CD4-positive, alpha-beta T cell treated with Interferon gamma for 1 hour (primary cell): ENCODE data around the gene ZDHHC9.
"Not testable (repeated sequence)": the region's sequence is repeated elsewhere in the genome, so short reads cannot be mapped to it uniquely, and the experiment has no call there.

Source experiments
- DNase-seq: peaks from one replicate; pipeline ENCODE4 v3.0.0-alpha.2; 2020

The ZDHHC9 gene

DNA sequence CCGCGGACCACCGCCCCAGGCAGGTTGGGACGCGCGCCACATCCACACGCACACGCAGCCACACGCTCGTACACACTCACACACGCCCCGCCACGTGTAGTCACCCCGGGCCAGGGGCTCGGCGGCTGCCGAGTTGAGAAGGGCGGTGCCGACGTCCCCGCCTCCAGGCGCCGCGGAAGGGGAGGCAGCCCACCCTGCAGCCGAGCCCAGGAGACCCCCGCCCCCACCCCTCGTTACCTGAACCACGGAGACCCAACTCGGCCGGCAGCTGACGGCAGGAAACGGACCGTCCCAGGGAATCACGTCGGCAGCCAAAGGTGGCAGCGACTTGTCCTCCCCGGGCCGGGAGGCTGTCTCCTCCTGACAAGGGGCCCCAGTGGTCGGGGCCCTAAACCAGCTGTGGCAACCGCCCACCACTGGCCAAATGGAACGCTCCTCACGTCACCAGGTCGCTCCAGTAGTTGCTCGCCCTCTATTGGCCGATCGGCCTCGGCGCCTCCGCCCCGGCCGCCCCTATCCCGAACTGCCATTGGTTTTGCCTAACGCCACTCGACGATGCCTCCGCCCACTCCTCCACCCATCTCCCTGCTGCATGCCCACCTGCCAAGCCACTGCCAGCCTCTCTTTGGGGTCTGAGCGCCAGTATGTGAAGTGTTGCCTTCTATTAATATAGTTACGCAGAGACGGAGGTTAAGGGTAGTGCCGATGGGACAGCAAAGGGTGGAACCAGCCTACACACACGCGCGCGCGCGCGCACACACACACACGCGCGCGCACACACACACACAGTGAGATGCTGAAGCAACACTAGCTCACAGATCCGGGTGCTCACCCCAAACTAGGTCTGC lies at the start of gene ZDHHC9:
Gene ZDHHC9, minus strand, starts transcription at position 428 of the 848 bp plus-strand sequence. CDS start 1,941 bp downstream, outside the sequence.
- DNase-seq: peak; percentile 85

DNA sequence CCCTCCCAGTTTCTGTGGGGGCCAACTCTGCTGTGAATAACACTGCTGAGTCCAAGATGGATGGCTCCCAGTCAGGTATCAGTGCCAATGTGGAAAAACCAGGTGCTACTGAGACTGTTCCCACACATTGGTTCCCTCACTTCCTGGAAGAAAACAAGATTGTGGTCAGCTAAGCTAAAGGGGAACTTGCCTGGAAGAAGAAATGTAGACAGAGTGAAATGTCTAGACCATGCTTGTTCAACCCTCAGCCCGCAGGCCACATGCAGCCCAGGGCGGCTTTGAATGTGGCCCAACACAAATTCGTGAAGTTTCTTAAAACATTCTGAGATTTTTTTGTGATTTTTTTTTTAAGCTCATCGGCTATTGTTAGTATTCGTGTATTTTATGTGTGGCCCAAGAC lies 33.7 kb upstream of the ZDHHC9 start:
- no peak for DNase-seq

DNA sequence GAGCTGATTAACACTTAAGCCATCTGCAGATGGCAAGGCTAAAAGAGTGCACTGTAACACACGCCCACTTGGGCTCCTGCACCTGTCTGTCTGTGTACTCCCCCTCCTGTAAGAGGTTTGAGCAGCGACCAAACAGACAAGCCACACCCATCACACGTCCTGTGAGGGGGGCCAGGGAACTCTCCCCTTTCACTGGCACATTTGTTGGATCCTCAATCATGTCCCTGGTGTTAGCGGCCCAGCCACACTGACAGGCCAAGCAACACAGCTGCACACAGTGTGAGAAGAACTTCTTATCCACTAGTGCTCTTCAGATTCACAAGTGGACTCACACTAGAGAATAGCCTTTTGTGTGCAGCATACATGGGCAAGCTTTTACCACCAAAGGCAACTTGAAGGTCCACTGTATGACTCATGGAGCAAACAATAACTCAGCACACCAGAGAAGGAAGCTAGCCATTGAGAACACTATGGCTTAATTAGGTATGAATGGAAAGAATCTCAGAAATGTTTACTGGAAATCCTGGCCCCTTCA lies 33.2 kb upstream of the ZDHHC9 start:
- DNase-seq: no peak

DNA sequence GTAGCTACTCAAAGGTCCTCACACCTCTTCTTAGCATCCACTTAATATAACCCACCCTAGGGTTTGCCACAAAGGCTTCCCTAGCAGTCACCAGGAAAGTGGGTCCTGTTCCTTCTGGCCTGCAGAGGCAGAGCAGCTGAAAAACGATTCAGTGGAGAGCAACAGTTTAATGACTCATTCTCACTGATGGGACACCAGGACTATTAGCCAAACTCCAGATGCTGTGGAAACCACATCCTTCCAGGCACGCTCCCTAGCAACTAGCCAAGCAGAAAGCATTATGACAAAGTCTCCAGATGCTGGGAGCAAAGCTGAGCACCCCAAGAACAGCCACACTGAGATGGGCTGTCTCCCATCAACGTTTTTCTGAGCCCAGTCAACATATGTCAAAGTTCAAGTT lies 32.0 kb upstream of the ZDHHC9 start:
- no peak for DNase-seq

DNA sequence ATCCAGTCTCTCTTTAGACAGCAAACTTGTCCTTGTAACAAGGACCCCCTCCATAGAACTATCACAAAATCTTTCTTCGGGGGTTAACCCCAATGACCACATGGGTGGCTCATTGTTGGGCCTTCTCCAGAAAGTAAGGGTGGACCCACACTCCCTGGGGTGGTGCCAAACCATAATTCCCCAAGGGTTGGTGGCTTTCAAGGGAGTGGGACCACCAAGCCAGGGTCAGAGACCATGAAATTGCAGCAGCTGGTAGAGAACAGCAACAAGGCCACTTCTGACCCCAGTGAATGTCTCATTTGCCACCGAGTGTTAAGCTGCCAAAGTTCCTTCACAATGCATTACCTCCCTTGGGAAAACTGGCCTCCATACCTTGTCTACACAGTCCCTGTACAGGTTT lies 28.8 kb upstream of the ZDHHC9 start:
- DNase-seq: no peak

DNA sequence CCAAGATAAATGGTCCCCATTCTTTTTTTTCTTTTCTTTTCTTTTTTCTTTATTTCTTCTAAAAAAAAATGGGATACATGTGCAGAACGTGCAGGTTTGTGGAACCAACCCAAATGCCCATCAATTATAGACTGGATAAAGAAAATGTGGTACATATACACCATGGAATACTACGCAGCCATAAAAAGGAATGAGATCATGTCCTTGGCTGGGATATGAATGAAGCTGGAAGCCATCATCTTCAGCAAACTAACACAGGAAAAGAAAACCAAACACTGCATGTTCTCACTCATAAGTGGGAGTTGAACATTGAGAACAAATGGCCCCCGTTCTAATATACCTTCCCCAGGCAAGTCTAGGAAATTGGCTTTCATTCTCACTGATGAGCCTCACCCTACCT lies 22.6 kb upstream of the ZDHHC9 start:
- DNase-seq: not testable (repeated sequence)

DNA sequence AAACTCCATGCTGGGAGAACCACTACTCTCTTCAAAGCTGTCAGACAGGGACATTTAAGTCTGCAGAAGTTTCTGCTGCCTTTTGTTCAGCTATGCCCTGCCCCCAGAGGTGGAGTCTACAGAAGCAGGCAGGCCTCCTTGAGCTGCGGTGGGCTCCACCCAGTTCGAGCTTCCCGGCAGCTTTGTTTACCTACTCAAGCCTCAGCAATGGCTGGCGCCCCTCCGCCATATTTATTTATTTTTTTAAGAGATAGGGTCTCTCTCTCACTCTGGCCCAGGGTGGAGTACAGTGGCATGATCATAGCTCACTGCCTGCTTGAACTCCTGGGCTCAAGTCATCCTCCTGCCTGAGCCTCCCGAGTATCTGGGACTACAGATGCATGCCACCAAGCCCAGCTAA lies 15.4 kb upstream of the ZDHHC9 start:
- not testable (repeated sequence) for DNase-seq

DNA sequence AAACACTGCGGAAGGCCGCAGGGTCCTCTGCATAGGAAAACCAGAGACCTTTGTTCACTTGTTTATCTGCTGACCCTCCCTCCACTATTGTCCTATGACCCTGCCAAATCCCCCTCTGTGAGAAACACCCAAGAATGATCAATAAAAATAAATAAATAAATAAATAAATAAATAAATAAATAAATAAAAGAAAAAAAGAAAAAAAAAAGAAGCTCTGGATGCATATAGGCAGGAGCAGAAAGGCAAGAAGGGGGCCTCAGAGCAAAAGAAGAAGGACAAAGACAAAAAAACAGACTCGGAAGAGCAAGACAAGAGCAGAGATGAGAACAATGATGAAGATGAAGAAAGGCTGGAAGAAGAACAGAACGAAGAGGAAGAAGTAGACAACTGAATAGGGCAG lies 8.1 kb upstream of the ZDHHC9 start:
- not testable (repeated sequence) for DNase-seq

DNA sequence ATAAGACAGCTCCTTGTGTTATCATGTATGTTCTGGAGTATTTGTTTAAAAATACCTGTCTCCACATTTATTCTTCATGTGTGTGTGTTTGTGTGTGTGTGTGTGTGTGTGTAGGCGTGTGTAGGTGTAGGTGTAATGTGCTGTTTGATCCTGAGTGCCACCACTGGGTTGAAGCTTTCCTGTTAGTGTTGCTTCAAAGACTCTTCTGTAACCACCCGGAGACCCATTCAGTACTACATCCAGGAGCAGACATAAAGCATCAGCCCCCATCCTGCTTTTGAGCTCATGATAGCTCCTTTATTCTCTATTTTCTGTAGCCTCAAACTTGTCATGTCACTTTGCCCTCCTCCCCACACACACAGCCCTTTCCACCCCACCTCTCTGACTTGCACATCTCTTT lies 3.0 kb upstream of the ZDHHC9 start:
- no peak for DNase-seq

DNA sequence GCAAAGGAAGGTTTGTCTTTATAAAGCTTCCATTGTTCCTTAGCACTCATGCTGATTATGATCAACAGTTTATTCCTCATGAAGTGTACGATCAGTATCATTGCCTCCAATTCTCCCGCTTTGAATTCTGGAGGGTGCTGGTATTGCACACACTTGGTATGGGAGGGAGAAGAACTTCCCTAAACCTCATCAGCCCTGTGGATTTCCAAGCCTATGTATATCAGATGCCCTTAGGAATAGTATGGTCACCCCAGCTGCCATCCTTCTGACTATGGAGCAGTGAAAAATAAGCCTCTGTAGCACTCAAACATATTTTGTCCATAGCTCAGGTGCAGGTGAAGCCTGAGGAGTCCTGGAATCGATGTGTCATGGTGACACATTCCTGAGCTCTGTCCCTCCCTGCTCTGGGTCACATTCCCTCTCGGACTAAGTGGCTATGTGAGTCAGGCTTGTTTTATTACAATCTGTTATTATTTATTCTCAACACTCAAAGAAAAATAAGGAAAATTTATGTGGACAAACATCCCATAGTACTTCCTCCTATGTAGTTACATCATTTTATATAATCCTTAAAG lies 2.0 kb upstream of the ZDHHC9 start:
- no peak for DNase-seq

DNA sequence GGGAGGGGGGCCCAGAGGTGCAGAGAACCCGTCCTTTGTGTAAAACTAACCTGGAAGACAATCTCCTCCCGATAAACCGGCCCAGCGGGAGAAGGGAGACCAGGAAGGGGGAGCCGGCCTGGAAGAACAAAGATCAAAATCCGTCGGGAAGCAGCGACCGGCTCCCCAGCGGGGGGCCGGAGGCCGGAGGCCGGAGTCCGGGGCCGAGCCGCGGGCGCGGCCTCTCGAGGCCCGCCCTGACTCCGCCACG lies 552 bp downstream of the ZDHHC9 start:
- DNase-seq: no peak

DNA sequence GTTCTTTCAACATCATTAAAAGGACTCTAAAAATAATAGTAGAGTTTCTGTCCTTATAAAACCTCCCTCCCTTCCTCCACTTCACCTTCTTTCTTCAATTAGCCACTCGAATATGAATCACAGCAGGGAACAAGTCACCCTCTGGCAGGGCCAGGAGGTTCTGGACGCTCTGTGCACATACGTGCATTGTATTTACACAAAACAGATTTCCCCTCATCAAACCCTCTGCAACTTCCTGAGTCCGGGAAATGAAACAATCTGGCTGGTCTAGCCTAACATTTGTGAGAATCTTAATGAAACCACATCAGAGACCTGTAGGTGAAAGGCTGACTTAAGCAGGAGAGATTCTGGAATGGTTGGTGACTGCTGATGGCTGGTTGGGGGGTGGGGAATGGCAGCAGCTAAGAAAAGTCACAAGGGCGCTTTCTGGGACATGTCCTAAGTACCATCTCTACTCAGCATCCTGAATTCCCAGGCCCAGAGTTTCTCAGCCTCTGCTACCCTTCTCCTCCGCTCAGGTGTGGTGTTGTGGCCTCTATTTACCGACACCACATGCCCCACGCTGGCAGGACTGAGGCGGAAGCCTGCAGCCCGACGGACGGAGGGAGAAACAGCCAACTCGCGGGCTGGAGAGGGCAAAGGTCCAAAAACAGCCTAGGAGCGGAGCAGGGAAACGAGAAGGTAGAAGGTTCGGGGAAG lies 1.0 kb downstream of the ZDHHC9 start:
- no peak for DNase-seq

DNA sequence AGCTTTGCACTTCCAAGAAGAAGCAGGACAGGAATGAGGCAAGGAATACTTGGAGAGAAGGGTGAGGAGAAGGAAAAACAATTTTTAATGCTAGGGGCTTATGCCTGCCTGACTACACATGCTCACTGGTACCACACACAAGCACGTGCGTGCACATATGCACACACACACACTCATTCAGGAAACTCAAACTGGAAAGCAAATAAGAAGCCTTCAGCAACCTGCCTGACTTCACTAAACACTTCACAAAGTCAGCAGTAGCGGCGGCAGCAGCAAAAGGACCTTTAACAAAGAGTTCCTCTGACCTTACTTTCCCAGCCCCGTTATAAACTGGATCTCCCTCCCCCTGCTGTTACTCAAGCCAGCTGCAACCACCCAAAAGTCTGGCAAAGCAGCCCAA lies 3.3 kb downstream of the ZDHHC9 start:
- DNase-seq: no peak

DNA sequence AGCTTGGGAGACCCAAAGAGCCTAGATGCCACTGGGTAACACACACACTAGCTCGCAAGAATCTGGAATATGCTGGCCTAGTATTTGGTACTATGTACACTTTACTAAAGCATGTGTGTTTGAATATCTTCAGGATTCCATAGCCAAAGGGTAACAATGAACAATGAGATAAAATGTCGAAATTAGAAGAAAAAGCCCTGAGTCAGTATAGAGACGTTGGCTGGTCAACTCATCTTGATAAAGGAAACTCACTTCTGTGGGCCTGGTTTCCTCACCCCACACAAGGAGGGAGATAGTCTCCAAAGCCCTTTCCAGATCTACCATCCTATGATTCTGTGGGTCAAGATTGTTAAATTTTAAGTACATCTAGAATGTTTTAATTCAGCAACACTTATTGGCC lies 6.9 kb downstream of the ZDHHC9 start:
- DNase-seq: no peak

DNA sequence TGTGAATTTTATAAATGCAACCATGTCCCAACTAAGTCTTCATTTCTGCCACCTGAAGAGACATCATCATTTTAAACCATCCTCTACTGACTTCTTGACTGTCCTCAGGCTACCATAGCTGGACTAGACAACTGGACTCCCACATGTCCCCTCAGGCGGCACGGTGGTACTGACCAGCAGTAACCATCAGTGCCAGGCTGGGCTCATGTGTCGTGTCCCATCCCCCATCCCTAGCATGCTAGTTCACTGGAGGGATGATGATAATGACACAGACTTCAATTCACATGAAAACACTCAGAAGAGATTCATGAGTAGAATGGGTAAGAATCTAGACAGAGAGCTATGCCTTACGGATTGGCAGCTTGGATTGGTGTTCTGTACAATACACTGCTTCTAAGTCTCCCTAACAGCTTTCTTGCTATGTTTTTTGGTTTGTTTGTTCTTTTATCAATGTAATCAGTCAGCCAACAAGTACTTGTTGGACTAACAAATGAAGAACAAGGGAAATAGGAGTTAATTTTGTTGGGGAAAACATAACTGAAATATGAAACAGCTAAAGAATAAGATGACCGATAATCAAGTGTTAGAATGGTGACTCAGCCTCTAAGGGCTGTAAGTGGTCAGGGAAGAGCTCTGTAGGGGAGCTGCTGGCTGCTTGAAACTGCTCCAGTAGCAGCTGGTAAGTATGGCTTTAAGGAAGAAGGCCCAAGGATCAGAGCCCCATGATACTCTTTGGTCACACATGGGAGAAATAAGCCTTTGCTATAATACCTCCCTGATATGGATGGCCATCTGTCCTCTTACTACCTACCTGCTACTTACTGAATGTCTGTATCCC lies 10.3 kb downstream of the ZDHHC9 start:
- no peak for DNase-seq

DNA sequence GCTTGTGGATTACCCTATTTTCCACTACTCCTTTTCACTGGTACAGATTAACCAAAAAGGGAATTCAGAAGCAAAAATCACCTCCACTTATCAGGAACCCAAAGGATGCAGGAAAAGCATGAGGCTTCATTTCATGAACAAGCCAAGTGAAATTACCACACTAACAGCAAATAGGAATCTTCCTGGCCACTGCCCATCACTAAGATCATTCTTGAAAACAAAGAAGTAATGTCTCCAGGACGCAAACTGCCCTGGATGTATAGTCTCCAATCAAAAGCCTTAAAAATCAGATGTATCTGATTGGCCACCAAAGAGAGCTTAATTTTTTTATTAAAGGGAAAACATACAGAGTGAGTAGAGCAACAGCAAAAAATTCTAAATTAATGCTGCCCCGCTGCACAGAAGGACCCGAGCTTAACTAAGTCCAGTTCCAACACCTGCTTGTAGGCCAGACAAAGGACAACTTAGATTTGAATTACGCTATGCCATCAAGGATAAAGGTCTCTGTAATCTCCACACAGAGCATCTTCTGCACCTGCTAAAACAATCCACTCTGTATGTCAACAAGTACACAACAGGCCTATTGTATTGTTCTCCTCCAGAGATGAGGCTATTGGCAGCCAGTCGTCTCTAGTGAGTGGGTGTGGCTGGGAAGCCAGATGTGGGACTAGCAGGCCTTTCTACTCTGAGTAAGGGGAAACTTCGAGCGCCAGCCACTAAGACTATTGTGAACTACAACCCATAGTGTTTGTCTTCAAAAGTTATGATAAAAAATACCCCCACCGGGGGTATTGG lies 12.4 kb downstream of the ZDHHC9 start:
- no peak for DNase-seq

DNA sequence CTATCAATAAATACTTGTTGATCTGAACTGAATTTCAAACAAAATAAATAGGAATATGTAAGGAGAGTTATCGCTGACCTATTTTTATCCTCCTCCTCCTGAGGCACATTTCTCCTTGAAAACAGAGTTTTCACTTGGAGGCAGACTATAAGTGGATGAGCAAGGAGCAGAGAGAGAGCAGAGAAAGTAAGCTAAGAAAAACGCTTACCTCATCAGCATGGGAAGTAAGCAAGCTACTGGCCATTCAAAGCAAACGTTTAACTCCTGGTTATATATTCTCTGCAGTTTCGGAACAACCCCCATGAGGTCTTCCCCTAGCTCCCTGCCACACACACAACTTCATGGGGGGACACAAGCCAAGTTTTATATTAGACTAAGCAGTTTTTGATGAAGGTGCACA lies 13.2 kb downstream of the ZDHHC9 start:
- DNase-seq: no peak

DNA sequence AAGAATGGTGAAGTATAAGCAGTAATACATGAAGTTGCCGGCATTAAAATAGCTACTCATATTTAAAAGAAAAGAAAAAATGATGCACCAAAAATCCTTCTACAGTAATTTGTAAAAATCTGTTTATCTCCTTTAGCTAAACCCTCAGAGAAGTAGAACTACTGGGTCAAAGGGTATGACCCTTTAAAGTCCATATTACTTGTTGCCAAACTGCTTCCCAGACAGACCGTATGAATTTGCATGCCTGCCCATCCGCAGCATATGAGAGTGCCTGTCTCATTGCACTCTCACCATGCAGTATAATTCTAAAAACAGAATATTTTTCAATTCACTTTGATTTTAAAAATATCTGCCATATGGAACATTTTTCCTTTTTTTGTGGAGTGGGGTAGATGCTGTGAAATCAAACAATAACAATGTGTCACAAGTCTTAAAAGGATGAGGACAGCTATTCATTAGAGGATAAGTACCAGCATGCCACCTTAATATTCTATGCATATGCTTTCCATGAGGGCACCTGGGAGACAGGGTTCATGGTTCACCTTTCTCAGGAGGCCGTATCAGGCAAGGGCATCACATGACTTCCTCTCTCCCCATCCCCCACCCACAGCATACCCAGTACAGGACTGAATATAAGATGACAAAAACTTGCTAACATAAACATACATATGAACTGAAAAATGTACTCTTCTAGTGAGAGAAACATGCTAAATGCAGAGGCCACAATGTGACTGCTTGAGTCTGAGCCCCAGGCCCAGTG lies 17.8 kb downstream of the ZDHHC9 start:
- no peak for DNase-seq

DNA sequence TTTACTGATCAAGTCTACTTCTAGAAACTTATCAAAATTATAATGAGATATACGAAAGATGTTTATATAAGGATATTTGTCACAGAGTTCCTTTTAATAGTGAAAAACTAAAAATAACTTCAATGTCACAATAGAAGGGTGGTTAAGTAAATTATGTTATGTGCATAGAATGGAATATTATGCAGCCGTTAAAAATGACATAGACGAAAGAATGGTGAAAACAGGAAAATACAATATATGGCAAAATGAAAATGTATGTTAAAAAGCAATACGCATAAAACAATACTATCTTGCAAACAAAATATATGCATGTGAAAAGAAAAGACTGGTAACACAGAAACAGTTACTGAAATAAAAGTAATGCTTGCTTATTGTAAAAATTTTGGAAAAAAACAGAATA lies 19.1 kb downstream of the ZDHHC9 start:
- DNase-seq: no peak

DNA sequence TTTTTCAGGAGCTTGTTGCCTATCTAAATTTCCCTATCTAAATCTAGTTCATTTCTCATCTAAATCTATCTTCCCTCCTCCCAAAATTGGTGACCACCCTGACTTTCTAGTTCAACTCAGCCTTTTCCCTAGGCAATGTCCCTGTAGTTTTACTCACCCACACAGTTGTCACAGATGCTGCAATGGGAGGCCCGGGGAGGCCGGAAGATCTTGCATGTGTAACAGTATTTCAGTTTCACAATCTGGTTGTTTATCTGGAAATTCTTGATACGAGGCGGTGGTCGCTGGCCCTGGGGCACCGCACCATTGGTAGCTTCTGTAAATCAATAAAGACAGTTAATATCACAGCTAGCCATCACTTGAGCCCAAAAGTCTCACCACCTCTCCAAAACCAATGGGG lies 20.2 kb downstream of the ZDHHC9 start:
- DNase-seq: no peak

DNA sequence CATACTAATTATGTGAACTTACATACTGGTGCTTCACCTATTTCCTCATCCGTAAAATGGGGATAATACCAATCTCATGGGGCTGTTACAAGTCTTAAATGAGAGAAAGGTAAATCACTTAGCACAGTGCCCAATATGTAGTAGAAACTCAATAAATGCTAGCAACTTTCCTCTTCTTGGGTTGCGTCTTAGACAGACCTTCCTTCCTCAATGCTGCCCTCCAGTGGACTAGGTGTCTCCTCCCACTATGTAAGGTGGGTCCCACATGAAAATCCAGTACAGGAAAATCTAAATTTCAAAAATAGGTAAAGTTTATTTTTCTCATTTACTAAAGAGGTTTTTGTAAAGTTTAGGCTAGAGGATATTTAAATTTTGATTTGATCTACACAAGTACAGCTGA lies 20.6 kb downstream of the ZDHHC9 start:
- DNase-seq: peak; percentile 61

DNA sequence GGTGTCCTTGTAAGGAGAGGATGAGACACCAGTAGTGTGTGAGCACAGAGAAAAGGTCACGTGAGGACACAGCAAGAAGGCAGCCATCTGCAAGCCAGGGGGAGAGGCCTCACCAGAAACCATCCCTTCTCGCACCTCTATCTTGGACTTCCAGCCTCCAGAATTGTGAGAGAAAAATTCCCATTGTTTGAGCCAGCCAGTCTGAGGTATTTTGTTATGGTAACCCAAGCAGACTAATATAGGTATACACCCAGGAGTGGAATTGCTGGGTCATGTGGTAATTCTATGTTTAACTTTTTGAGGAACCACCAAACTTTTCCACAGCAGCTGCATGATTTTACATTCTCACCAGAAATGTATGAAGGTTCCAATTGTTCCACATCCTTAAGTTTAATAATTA lies 25.6 kb downstream of the ZDHHC9 start:
- no peak for DNase-seq
